ENCODE data around the gene MTF1.

DNA sequence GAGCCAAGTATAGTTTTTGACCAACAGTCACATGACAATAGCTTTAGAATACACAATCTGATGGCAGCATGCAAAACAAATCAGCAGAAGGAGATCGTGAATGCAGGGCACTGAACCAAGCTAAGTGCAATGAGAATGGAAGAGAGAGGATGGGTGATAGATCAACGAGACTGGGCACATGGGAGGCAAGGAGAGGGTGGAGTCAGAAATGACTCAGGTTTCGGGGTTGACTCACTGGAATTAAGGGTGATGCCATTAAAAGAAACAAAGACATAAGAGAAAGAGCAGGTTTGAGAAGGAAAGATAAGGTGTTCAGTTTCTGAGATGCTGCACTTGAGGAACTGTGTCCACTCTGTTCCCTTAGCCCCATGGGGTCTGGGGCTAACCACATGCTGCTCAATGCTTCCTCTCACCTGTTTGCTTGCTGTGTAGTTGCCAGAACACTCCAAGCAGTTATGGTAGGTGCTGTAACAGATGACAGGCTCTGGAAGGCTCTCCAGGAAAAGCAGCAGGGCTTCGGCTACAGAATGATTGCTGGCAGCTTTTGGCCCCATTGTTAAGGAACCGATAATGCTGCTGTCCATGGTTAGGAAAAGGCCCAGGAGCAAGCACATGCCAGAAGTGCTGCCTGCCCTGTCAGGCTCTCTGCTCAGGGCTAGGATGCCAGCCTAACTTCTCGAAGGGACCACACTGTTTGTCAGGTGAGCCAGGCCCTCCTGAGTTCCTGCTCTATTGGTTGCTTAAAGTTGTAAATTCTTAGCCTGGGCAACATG is 6.1 kb upstream of the MTF1 start:
- TF ChIP-seq ZNF274 (IDR thresholded peaks at IDR 0.05; ENCODE audit: low read depth, low read length) = no peak
- TF ChIP-seq SUZ12 (IDR thresholded peaks at IDR 0.05; ENCODE audit: extremely low read depth, insufficient read depth, insufficient read length) = no peak
